Lung microvascular endothelial cell (primary cell): ENCODE measurements around the gene KCNF1. TPM values are rescaled to one million over a fixed set of nuclear protein-coding genes. Genes with fewer than 3 reads are reported as not detected.

Experiments used
- DNase-seq, 2 donors: peaks; one replicate each; pipeline versions ENCODE4 v3.0.0 to v3.0.0-alpha.2; 2010; ENCODE audit warnings: low read depth in 2 of 2
- total RNA-seq: library from RNA; depleted of rRNA; stranded (reverse); fragments of >200 nt; gene quantifications from 2 replicates; pipeline ENCODE4 v1.2.1, GENCODE V29; 2014

KCNF1 gene
- total RNA-seq, 1 donor from 2014 or later = 4.0 TPM

- DNase-seq = peak; percentile 35 to 39
Measured at GRCh38 chr2:10901160-10901939, 10.4 kb upstream of the KCNF1 start.

- DNase-seq = no peak
Measured at GRCh38 chr2:10903861-10904210, 7.9 kb upstream of the KCNF1 start.

- DNase-seq = no peak
Measured at GRCh38 chr2:10904455-10904854, 7.3 kb upstream of the KCNF1 start.

- no peak for DNase-seq
Measured at GRCh38 chr2:10905006-10905861, 6.5 kb upstream of the KCNF1 start.

- DNase-seq = no peak
Measured at GRCh38 chr2:10905862-10906143, 5.9 kb upstream of the KCNF1 start.

- DNase-seq = no peak
Measured at GRCh38 chr2:10906926-10907625, 4.7 kb upstream of the KCNF1 start.

- DNase-seq = no peak
Measured at GRCh38 chr2:10908195-10908594, 3.5 kb upstream of the KCNF1 start.

GRCh38 chr2:10909050-10909995 is 2.4 kb upstream of the KCNF1 start:
- DNase-seq = peak in 1 of 2 donors; percentile 47

- no peak for DNase-seq
Measured at GRCh38 chr2:10909996-10910341, 1.8 kb upstream of the KCNF1 start.

- no peak for DNase-seq
Measured at GRCh38 chr2:10910625-10911024, 1.1 kb upstream of the KCNF1 start.

GRCh38 chr2:10912076-10912731 is 470 bp downstream of the KCNF1 start:
- DNase-seq = no peak

GRCh38 chr2:10912796-10913455 is 1.2 kb downstream of the KCNF1 start:
- DNase-seq = no peak

GRCh38 chr2:10913501-10914271 is 2.0 kb downstream of the KCNF1 start:
- DNase-seq = no peak

GRCh38 chr2:10914272-10914693 is 2.5 kb downstream of the KCNF1 start:
- DNase-seq = no peak

- DNase-seq = no peak
Measured at GRCh38 chr2:10915236-10915635, 3.5 kb downstream of the KCNF1 start.

- DNase-seq = no peak
Measured at GRCh38 chr2:10915731-10916276, 4.1 kb downstream of the KCNF1 start.

- DNase-seq = no peak
Measured at GRCh38 chr2:10916953-10917352, 5.2 kb downstream of the KCNF1 start.

GRCh38 chr2:10917927-10918326 is 6.2 kb downstream of the KCNF1 start:
- no peak for DNase-seq
